ENCODE data around the gene LPAR2.

LPAR2 gene

GRCh38 chr19:19594381-19594780 is 33.6 kb downstream of the LPAR2 start:
- no peak for DNase-seq

DNA sequence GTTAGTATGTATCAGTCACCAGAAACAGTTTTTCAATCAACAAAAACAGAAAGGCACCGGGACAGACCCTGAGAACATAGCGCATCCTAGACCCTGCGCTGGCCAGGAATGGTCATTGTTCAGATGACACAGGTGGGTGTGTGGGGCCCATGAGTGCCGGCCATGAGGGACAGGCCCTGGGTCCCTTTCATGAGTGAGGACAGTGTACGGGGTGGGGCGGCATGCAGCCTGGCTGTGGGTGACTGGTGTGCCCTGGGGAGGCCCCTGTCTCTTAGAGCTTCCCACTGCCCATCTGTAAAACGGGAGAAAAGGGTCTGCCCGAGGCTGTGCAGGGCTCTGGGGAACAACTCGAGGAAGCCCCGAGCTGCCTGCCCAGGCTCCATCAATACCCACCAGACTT is 35.3 kb downstream of the LPAR2 start:
- DNase-seq: no peak

DNA sequence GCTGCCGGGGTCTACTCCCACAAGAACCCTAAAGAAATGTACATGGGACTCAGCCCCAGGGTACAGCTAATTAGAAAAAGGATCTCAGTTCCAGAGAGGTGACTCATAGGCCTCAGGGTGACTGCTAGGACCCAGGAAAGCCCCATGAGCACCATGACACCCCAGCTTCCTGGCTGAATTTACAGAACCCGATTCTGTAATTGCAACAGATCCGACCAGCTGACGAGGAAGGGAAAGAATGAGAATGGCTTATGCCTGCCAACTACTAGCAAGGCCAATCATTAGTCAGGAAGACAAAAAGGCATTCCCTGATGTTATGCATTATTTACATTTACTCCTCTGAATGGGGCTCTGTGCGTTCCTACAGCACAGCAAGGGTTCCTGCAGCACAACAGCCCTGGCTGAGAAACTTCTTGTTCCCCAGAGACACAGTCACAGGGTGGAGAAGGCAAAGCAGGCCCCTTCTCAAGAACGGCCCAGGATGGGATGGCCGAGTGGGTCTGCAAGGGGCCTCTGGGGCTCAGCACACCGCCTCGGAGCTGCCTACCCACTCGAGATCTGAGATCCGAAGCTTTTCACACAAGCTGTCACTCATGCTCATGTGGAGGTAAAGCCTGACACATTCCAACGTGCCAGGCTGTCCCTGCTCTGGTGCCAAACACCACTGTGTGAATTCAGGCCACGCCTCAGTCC is 36.7 kb downstream of the LPAR2 start:
- DNase-seq: peak; percentile 72 to 77

DNA sequence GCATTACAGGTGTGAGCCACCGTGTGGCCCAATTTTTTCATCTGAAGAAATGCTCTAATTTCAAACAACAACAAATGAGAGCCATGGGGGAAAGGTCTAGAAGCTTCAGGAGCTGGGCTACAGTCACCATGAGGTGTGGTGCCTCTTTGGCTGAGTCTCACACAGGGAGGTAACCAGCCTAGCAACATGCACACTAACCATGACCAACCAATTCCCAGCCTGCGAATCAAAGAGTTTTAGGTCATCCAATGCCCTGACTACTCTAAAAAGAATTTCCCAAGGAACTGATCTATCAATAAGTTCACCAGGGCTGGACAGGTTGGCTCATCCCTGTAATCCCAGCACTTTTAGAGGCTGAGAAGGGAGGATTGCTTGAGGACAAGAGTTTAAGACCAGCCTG is 39.5 kb downstream of the LPAR2 start:
- no peak for DNase-seq

GRCh38 chr19:19587771-19588170 is 40.2 kb downstream of the LPAR2 start:
- DNase-seq: no peak

DNA sequence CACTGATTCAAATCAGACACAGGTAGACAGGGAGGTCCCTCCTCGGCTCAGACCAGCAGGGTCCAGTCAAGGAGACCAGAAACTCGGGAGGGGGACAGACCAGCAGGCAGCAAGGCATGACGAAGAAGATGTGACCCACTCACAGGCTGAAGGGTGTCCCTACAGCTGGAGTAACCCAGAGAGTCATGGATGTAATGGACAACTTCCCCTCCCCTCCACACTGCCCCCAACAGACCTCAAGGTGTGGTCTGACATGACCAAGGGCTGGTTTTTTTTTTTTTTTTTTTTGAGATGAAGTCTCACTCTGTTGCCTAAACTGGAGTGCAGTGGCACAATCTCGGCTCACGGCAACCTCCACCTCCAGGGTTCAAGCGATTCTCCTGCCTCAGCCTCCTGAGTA is 43.7 kb downstream of the LPAR2 start:
- no peak for DNase-seq

DNA sequence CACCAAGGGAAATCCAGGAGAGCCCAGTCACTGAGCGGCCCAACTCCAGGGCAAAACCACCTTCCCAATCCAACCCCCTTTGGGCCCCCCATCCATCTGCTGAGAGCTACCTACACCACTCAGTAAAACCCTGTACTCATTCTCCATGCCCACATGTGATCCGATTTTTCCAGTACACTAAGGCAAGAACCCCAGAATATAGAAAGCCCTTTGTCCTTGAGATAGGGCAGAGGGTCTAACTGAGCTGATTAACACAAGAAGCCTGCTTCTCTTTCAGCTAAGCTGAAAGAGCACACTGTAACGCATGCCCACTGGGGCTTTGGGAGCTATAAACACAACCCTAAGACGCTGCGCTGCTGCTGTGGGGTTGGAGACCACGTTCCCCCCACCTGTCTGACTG is 45.5 kb downstream of the LPAR2 start:
- DNase-seq: no peak

DNA sequence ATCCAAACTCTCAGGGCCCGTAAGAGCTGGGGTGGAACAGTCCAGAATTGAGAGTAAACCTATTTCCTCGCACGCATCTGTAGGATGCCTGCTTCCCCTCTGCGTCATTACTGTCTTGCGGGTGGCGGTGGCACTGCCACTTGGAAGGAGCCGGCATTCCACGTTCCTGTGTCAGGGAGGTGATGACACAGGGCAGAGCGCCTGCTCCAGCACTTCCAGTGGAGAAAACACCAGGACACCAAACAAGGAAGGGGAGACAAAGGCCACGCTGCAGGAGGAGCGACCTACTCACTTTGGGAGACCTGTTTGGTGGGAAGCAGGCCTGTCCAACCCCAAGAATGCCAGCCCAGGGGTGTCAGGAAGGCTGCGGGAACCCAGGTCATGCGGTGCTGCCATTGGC is 46.6 kb downstream of the LPAR2 start:
- no peak for DNase-seq

GRCh38 chr19:19580418-19580817 is 47.6 kb downstream of the LPAR2 start:
- no peak for DNase-seq

DNA sequence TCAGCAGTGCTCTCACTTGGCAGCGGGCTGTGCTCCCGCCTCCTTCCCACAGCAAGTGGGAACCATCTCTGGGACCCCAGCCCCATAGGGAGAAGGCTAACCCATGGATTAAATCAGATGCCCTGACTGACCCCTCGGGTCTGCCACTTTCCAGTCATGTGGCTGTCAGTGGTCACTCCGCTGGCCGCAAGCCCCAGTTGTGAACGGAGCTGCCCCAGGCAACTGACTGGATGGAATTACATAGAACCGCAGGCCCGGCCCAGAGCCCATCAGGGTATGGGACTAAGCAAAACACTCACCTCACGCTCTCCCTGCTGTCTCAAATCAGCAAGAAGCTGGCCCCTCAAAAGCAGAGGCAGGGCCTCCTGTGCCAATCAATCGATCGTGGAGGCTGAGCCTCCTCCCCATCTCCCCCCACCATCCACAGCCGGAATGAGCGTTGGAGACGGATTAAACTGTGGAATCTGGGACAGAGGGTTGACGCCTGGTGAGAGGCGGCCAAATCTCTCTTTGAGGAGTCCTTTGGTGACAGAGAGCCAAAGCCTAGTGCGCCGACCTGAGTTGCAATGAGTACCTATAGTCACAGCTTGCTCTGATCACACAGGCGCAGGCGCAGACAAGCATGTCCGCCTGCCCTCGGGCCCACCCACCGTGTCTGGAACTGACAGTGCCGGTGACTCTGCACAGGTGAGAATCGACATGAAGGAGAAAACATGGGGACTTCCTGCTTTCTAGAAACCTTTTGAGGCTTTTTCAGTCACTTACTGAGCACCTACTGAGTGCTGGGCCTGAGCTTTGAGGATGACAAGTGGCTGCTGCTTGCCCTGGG is 48.3 kb downstream of the LPAR2 start:
- DNase-seq: no peak

- DNase-seq: no peak
Observed at GRCh38 chr19:19578252-19578651, 49.8 kb downstream of the LPAR2 start.

- no peak for DNase-seq
Observed at GRCh38 chr19:19575411-19575810, 52.6 kb downstream of the LPAR2 start.

Measured in SW 1271 (cell line).